ENCODE measurements around the gene USP49. TPM values are rescaled to one million over a fixed set of nuclear protein-coding genes. Genes with fewer than 3 reads are reported as not detected.

The USP49 gene
- total and polyA plus RNA-seq, 12 donors: 0.58 to 2.0 (median 1.7) TPM

- ATAC-seq: no peak
Measured at GRCh38 chr6:41826343-41827022, 68.7 kb downstream of the USP49 start.

DNA sequence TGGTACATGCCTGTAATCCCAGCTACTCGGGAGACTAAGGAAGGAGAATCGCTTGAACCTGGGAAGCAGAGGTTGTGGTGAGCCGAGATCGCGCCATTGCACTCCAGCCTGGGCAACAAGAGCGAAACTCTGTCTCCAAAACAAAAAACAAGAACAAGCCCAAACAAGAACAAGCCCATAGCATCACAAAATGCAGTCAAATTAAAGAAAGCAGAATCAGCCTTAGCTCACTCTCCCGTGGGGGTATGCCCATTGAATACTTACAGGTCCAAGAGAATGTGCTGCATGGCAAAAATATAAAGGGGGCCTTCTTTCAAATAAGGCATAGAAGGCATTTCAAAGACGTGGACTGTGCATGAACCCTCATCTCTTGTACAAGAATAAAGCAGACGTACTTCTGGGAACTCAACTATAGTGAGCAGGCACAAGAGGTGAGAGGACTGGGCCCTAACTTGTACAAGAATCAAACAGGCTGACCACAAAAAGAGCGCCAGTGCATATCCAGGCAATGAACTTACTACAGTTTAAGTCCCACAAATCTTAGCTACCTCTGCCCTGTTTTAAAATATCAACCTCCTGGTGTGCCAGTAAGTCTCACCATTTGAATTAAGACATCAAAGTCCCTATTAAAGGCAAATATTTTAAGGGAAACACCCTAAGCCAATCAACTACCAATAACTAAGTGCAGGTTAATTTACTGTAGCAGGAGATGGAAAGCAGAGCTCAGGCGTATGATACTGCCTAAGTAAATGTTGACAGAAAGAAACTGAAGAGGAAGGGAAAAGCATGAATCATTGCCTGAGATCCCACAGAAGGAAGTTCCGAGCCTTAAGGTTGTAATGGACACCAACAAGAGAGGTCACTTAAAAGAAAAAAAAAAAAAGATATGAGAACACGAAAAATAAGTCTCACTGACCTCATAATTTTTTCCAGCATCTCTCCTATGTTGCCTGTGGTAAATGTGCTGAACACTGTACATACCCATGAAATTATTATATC, 70.3 kb downstream of the USP49 start:
- intact Hi-C loops (cut with DNase I): no loop called here
- no peak for TF ChIP-seq CTCF (IDR thresholded peaks at IDR 0.05)

More at GRCh38 chr6:41826343-41827022, 68.7 kb downstream of the USP49 start:
- 100% methylated on average over 2 of the region's 2 CpGs for WGBS, 2 donors
- intact Hi-C loops (cut with DNase I): no loop called here
- DNase-seq: no peak
- Histone ChIP-seq H3K9me3 (no peaks in the 10 kb centered on the region), H3K27ac (no peak overlapping the region), H3K4me3 (no peak overlapping the region), H3K4me1 (peaks cover 0 to 3% (median 0%) of the 10 kb centered on the region in 9 donors), H3K27me3 (no peaks in the 10 kb centered on the region), H3K36me3 (peaks cover 0 to 4% (median 0%) of the 10 kb centered on the region in 9 donors)
- TF ChIP-seq CTCF (IDR thresholded peaks at IDR 0.05): no peak

GRCh38 chr6:41823178-41823577, 72.0 kb downstream of the USP49 start:
- no peak for TF ChIP-seq CTCF (IDR thresholded peaks at IDR 0.05)
- H3K36me3 ChIP-seq: peaks cover 0 to 4% (median 0%) of the 10 kb centered on the region in 9 donors
- WGBS, 2 donors: 94 to 97% methylated on average over 1 of the region's 1 CpG
- no peak overlapping the region for H3K4me3 ChIP-seq
- H3K27me3 ChIP-seq: no peaks in the 10 kb centered on the region
- no peaks in the 10 kb centered on the region for H3K9me3 ChIP-seq
- H3K4me1 ChIP-seq: peaks cover 0 to 3% (median 0%) of the 10 kb centered on the region in 9 donors
- ATAC-seq (no peak), DNase-seq (no peak)
- intact Hi-C loops (cut with DNase I): no loop called here
- no peak overlapping the region for H3K27ac ChIP-seq

More for the DNA sequence above, 70.3 kb downstream of the USP49 start:
- 88% methylated on average over 13 of the region's 13 CpGs for WGBS, 2 donors
- Histone ChIP-seq H3K4me3 (no peak overlapping the region), H3K27ac (no peak overlapping the region), H3K4me1 (peaks cover 0 to 3% (median 0%) of the 10 kb centered on the region in 9 donors), H3K9me3 (no peaks in the 10 kb centered on the region), H3K27me3 (no peaks in the 10 kb centered on the region), H3K36me3 (peaks cover 0 to 4% (median 0%) of the 10 kb centered on the region in 9 donors)
- DNase-seq: no peak
- no peak for ATAC-seq

GRCh38 chr6:41822021-41822420, 73.2 kb downstream of the USP49 start:
- no peak overlapping the region for H3K27ac ChIP-seq
- peaks cover 0 to 4% (median 0%) of the 10 kb centered on the region in 9 donors for H3K36me3 ChIP-seq
- intact Hi-C loops (cut with DNase I): no loop called here
- DNase-seq: no peak
- H3K9me3 ChIP-seq: no peaks in the 10 kb centered on the region
- ATAC-seq: no peak
- peaks cover 0 to 3% (median 0%) of the 10 kb centered on the region in 9 donors for H3K4me1 ChIP-seq
- no peaks in the 10 kb centered on the region for H3K27me3 ChIP-seq
- WGBS, 2 donors: 93 to 96% methylated on average over 1 of the region's 1 CpG
- TF ChIP-seq CTCF (IDR thresholded peaks at IDR 0.05): no peak
- no peak overlapping the region for H3K4me3 ChIP-seq

Data from heart right ventricle (tissue), 16 donors.